Activated CD4-positive, alpha-beta T cell treated with anti-CD3 and anti-CD28 coated beads for 24 hours (primary cell): ENCODE measurements around the gene RIN3.

Experiments
- DNase-seq, 2 donors: peaks; one replicate each; pipeline ENCODE4 v3.0.0-alpha.2; 2020; ENCODE audit warnings: low read depth in 2 of 2

Gene RIN3

DNA sequence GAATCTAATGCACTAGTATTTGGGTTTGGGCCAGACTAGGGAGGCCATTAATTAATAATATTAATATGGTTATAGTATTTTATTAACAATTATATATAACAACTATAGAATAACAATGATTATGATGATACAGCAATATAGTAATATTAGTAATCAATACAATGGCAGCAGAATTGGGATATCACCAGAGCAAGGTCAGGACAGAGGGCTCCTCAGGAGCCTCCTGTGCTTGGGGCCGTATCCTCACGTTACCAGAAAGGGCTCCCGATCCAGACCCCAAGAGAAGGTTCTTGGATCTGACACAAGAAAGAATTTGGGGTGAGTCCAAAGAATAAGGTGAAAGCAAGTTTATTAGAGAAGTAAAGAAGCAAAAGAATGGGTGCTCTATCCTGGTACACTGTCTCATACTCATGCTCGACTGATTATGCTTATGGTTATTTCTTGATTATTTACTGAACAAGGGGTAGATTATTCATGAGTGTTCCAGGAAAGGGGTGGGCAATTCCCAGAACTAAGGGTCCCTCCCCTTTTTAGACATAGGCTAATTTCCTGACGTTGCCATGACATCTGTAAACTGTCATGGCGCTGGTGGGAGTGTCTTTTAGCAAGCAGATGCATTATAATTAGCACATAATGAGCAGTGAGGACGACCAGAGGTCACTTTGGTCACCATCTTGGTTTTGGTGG, 61.6 kb downstream of the RIN3 start:
- no peak for DNase-seq

DNA sequence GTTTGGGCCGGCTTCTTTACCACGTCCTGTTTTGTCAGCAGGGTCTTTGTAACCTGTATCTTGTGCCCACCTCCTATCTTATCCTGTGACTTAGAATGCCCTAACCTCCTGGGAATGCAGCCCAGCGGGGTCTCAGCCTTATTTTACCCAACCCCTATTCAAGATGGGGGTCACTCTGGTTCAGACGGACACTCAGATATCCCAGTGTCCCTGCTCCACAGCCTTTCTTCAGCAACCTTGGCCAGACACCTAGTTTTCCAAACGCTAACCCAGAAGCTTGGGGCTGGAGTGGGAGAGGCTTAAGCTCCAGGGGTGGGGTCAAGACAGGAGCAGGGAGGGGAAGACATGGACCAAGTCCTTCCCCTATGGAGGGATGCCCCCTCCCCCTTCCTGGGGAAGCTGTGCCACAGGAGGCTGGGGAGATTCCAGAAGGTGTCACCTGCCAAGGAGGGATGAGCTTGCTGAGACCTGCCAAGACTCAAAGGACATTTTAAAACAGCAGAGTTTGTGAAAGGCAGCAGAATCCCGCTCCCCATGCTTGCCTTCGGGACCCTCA, 62.2 kb downstream of the RIN3 start:
- DNase-seq, result no peak

DNA sequence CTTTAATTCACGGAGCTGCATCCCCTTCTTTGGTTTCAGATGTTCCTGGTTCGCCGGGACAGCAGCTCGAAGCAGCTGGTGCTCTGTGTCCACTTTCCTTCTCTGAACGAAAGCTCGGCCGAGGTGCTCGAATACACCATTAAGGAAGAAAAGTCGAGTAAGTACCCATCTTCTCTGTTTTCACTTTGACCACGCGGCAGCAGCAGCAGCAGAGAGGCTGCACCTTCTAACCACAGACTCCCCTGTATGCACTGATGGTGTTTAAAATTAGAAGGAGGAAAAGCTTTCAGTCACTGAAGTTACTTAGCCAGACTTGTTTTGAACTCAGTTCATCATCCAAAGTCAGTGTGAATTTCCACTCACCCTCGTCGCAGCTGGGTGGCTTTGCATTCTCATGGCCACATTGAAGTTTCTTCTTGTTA, 63.8 kb downstream of the RIN3 start:
- DNase-seq, result no peak

DNA sequence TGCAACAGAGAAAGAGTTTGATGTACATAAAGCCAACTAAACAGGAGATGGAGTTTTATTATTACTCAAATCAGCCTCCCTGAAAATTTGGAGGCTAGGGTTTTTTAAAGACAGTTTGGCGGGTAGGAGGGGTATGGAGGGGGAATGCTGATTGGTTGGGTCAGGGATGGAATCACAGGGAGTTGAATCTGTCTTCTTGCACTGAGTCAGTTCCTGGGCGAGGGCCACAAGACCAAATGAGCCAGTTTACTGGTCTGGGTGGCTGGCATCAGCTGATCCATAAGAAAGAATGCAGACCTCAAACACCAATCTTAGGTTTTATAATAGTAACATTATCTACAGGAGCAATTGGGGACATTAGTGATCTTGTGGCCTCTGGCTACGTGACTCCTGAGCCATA, 64.9 kb downstream of the RIN3 start:
- no peak for DNase-seq

DNA sequence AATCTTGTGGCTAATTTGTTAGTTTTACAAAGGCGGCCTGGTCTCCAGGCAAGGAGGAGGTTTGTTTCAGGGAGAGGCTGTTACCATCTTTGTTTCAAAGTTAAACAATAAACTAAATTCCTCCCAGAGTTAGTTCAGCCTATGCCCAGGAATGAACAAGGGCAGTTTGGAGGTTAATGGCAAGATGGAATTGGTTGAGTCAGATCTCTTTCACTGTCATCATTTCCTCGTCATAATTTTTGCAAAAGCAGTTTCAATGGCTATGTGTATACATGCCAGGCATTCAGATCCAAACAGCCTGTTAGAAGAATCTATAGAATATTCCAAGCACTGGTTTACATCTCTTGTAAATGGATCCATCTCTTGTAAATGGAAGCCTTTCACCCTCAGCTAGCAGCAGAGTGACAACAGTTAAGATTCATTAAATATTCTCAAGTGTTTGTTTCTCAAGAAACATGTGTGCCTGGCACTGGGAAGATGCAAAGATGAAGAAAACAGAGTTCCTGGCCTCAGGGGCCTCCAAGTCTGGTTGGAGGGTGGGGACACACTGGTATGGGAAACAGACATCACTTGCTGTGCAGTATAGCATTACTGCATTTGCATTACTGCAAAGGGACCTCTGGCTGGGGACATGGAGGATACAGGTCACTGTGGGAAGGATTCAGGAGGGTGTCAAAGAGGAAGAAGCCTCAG, 65.8 kb downstream of the RIN3 start:
- no peak for DNase-seq

DNA sequence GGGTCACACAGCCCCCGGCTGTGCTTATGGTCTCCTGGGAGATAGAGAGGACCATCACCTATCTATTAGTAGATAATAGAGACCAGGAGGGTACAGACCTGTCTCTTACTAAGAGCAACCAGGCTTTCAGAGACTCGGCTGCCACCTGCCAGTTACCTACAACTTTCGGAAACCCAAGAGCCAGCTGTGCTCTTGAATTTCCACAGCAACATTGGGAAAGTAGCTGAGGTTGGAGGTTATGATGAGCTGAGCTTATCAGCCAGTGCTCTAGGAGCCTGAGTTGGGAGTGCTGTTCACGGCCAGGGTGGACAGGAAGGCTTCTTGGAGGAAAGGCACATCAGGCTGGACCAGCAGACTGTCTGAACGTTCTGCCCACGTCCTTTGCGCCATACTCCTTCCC, 67.6 kb downstream of the RIN3 start:
- no peak for DNase-seq

DNA sequence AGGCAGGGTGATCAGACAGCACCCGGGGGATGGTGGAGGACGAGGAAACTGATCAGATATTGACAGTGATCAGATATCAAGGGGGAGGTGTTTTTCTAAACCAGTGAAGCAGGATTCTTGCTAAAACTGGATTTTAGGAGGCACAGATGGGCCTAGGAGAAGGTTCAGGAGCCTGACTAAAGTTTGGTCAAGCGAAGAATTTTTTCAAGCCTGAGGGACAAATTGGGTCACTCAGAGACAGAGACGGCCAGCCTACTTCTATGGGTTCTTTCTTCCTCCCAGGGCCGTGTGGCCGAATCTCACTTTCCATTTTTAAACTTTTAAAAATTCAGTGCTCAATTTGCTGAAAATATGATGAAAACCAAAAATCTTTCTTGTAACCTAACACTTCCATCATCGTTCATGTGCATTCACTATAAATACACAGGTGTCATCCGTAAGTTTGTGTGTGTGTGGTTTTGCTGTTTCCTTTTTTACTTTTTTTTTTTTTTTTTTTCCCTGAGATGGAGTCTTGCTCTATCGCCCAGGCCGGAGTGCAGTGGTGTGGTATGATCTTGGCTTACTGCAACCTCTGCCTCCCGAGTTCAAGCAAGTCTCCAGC, 68.5 kb downstream of the RIN3 start:
- no peak for DNase-seq

DNA sequence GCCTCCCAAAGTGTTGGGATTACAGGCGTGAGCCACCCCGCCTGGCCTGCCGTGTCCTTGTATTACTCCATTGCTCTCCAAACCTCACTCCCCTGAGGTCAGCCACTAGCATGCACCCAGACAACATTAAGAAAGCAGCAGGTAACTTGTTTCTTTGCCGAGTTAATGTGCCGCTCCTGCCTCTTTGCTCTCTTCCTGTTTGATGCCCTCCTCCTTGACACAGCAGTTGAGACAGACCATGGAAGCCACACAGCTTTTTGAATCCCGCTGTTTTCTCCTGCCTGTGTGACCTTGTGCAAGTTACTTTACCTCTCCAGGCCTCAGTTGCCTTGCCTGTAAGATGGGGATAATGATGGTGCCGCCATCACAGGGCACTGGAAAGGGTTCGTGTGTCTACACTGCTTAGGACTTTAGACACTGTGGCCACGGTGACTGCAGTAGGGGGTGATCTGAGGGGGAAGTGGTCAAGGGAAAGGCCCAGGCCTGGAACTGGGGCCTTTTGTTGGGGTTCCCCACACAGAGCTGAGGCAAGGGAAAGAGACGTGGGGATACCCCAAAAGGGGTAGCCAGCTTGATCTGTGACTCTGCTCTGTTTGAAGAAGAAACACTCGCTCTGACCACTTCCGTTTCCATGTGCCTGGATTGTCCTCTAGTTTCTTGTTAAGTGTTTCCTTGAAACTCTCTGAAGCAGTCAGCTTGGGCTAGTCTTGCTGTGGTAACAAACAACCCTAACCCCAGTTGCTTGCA, 69.3 kb downstream of the RIN3 start:
- no peak for DNase-seq

DNA sequence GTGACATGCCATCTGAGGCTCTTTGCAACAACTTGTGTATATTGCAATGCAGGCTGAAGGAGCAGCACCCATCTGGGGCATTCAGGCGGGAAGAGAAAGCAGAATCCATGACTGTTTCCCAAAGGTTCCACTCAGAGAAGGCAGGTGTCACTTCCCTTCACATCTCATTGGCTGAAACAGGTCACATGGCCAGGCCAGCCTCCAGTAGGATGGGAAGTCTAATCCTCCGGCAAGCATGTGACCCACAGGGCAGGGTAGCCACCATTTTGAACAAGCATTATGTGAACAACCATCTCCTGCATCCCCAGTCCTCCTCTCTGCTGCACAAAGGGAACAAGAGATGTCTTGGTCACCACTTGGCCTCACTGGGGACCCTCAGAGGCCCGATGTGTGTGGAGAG, 70.6 kb downstream of the RIN3 start:
- no peak for DNase-seq

DNA sequence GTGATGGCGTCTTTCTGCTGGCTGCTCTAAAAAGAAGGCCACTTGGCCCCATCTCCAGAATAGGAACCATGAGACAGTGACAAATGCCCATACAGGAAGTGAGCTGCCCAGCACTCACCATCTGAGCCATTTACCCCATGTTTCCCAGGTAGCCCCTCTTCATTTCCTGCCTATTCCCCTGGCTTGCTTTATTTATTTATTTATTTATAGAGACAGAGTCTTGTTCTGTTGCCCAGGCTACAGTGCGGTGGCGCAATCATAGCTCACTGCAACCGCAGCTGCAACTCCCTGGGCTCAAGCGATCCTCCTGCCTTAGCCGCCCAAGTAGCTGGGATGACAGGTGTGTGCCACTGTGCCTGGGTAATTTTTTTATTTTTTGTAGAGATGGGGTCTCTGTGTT, 71.2 kb downstream of the RIN3 start:
- DNase-seq, result no peak

DNA sequence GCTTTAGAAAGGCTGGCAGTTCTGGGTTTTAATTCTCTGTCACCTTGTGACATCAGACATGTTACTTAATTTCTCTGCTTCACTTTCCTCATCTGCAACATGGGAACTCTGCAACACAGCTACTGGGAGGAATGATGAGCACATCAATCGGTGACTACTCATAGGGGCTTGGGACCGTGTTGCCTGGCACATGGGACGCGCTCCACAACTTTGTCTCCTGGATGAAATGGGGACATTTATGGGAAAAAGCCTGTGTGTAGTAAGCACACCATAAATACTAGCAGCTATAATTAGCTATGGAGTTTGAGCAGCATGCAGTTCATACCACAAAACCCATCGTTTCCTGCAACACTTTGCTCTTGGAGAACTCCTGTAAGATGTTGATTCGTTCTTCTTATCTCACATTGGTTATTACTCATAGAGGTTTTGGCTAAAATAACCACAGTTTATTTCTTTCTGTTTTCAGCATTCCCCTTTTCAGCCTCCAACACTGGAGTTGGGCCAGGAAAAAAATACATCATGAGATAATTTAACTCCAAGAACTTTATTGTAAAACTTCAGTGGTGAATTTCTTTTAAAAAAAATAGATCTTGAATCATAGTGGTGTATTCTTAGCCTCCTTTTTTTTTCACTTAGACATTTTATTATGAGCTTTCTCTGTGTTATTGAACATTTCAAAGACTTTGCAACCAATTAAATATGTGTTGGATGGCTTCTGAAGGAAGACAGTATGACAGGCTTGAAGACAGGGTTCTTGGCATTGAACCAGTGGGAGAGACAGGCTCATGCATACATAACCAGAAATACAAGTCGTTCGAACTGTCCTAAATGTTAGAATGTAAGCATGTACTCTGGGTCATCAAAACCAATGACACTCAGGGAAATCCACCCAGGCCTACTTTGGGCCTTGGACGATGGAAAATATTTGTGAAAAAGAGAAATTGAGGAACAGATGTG, 72.7 kb downstream of the RIN3 start:
- DNase-seq, result no peak

DNA sequence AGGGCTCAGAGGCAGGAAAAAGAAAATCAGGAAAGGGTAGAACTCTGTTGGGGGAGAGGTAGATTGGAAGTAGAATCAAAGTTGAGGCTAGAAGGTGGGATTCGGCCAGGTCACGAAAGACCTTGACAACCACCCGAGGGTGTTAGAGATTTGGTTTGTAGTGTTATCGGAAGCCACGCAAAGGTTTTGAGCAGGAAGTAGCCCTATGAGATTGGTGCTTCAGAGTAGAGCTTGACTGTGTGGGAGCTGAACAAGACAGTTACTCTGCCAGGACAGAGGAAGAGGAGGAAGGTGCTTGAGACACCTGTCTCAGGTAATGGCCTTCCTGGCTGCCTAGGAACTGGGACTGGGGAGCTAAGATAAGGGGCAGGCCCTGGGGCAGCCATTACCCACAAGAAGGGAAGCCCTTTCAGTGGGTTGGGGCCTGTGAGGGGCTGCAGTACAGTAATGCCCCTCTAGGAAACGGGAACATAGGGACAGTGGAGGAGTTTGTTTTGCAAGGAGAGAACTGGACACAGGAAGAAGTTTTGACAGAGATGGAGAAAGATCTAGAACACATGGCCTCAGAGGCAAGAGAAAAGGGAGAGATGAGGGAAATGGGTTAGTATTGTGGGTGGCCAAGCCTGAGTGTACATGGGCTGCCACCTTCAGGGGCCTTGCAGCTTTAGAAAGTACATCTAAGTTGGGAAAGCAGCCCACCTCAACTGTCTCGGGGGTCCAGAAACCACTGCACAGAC, 73.5 kb downstream of the RIN3 start:
- DNase-seq, result no peak

DNA sequence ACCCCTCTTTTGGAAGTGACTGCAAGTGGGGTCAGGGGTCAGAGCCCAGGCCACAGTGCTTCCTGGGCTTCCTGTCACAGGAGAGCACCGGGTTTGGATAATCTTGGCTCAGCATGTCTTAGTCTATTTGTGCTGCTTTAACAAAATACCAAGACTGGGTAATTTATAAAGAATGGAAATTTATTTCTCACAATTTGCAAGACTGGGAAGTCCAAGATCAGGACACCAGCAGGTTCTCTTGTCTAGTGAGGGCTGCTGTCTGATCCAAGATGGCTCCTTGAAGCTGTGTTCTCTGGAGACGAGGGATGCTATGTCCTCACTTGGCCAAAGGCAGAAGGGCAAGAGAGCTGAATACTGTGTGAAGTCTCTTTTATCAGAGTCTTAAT, 74.1 kb downstream of the RIN3 start:
- DNase-seq, result no peak

DNA sequence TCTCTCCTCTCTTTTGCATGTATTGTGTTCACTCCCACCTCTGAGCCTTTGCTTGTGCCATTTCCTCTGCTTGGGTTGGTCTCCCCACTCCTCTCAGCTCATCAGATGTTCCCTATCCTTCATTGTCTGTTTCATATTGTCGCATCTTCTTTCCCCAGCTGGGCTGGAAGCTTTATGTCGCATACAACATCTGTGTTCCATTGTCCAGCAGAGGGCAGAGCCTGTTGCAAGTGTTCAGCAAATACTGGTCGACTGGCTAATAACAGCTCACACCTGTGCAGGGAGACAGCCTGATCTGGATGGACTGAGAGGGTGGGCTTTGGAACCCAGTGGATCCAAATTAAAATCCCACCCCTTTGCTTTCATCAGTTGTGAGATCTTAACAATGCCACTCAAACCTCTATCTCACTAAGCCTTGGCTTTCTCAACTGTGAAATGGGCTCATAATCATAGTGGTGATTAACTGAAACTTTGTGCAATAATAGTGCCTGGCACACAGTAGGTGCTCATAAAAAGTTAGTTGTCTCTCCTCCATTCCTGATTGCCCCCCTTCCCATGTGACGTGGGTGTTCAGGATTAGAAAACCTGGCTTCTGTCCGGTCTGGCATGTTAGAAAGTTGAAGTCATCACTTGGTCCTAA, 75.8 kb downstream of the RIN3 start:
- DNase-seq, result no peak

DNA sequence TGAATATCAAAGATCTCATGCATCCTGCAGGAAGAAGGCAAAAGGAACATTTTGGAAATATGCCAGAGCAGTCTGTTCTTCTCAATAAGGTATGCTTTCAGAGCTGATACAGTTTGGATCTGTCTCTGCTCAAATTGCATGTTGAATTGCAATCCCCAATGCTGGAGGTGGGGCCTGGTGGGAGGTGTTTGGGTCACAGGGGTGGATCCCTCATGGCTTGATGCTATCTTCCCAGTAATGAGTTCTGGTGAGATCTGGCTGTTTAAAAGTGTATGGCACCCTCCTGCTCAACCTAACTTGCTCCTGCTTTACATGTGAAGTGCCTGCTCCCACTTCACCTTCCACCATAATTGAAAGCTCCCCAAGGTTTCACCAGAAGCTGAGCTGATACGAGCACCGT, 76.6 kb downstream of the RIN3 start:
- no peak for DNase-seq

DNA sequence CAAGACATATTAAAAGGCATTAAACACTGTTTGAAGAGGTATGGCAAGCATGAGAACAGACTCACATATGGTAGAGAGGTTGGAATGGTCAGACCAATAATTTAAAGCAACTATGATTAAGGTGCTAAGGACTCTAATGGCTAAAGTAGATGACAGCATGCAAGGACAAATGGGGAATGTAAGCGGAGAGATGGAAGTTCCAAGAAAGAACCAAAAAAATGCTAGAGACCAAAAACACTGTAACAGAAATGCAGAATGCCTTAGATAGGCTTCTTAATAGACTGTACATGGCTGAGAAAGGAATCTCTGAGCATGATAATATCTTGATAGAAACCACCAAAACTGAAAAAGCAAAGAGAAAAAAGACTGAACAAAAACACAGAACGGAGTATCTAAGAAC, 77.4 kb downstream of the RIN3 start:
- DNase-seq, result no peak

DNA sequence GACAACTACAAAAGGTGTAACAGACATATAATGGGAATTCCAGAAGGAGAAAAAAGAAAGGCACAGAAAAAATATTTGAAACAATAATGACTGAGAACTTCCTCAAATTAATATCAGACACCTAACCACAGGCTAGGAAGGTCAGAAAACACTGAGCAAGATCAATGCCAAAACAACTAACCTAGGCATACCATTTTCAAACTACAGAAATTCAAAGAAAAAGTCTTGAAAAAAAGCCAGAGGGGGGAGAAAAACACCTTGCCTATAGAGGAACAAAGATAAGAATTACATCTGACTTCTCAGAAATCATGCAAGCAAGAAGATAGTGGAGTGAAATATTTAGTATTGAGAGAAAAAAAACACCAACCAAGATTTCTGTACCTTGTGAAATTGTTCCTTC, 77.8 kb downstream of the RIN3 start:
- DNase-seq, result no peak

DNA sequence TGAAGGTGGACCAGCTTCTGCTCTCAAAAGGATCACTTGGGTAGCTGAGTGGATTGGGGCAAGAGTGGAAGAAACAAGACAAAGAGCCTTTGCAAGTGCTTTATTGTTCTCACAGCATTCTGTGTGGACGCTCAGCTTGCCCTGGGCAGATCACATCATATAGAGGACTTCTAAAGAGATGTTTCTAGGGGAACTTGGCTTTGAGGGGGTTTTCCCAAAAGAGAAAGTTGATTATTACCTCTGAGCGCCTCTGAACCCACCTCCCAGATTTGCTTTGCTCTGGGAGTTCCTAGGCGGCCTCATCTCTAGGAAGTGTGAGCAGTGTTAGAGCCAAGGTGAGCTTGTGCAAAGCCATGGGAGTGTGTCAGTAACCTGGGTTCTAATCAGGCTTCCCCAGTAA, 81.7 kb downstream of the RIN3 start:
- no peak for DNase-seq

DNA sequence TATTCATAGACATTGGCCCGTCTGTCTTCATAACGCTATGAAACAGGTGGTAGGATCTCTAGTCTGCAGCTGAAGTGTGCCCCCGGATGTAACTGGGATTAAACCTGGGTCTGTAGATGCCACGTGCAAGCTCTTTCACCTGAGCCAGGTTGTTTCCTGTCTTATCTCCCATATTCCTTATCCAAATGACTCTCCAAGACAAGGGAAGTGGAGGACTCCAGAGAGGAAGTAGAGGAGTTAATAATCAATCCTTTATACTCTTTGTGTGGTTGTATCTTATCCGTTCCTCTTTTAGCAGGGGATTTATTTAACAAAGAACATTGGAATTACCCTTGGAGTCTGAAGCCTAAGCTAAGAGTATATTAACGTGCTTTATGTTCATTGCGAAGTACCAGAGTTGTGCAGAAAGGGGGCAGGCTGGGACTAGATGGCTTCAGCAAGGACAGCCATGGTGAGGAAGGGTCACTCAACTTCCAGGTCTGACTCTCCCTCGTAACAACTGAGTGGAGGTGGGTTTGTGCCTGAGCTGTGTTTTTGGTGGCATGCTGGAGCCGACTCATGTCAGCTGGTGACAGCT, 82.8 kb downstream of the RIN3 start:
- no peak for DNase-seq
